Central memory CD4-positive, alpha-beta T cell (primary cell): Measurements from ENCODE around the gene AKIRIN1.
A peak's percentile ranks its signal among the peaks of the same experiment; 100 is the strongest.
"Not testable (repeated sequence)": the region's sequence is repeated elsewhere in the genome, so short reads cannot be mapped to it uniquely, and the experiment has no call there.

Experiments used
- DNase-seq: peaks from one replicate; pipeline ENCODE4 v3.0.0; 2022

Gene AKIRIN1

DNA sequence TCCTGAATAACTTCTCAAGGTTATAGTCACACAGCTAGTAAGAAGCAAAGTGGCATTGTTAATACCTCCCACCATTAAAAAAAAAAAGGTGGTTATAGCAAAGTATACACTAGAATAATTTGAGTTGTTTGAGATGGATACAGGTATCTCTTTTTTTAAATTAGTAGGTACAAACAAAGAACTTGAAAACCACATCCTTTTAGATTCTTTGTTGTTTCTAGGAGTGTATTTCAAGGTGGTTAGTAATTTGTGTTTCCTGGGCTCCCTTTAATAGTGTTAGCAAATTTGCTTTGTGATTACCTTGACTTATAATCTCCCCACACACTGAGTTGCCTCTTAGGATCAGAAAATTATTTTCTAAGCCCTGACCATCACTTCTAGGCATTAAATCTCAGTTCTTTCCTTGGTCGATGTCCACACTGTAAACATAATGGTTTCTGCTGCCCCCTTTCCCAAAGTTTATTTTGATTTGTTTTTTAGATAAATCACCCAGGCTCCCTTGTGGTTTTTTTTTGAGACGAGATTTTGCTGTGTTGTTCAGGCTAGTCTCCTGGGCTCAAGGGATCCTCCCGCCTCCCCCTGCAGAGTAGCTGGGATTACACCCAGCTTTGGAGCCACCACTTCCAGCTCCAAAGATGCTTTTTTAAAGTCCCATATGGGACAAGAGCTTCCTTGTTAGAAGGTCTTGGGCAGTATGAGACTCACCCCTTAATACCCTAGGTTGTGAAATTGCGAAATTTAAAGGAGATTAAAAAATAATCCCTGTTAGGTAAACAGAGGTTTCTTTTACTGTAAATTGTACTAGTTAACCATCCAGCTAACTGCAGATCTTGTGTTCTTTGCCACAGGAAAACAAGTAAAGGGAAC is 6.2 kb downstream of the AKIRIN1 start:
- peak; percentile 58 for DNase-seq

DNA sequence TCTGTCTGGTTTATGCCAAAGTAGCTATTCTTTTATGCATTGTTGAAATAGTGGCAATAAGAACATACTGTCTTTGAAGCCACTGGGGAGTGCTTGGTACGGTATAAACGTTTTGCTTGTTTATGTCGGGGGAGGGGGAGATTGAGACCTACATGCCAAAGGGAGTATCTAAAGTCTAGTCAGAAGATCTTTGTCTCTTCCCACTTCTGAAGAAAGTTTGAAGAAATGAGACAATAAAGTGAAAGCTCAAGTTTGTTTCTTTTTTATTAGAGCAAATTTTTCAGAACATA is 6.8 kb downstream of the AKIRIN1 start:
- DNase-seq: no peak

DNA sequence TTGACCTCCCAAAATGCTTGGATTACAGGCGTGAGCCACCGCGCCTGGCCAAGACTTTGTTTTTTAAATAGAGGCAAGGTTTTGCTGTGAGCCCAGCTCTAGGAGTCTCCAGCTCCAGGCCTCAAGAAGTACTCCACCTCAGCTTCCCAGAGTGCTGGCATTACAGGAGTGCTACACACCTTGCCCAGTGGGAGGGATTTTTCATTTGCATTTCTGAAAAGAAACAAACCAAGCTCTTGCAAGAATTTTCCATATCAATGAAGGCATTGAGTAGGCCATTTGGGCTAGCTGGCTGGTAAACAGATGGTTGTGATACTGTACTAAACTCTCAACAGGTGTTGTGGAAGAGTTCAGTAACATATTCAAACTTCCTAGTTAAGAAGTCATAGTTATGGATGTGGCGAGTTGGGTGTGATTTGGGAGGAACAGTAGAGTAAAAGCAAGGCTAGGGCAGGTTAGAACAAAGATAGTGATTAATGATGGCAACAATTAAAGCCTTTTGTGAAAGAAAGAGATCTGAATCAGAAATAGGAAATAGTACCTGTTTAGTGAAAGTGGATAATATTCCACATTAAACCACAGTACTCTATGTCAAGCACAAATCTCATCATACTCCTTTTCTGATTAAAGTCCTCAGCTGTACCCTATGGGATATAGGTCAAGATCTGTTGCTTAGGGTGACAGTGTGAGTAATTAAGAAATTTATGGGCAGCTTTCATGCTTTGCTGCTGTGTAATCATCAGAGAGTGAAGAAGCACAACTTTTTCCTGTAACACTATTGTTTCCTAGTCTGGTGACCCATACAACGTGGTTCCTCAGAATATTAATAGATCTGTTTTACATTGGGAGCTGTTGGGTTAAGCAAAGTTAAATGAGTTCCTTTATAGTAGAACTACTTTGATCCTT is 10.7 kb downstream of the AKIRIN1 start:
- no peak for DNase-seq

DNA sequence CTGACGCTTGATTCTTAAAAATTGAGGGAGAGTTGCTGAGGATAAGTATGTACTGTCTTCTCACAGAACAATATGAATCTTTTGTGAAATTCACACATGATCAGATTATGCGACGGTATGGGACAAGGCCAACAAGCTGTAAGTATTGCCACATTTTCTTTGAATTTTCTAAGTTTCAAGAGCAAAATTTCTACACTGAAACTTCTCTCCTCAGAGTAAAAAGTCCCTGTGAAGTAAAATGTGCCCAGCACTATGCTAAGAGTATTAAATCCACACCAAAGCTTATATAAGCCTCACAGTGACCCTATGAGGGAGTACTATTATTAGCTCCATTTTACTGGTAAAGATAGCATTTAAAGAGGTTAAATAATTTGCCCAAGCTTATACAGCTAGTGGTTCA is 12.2 kb downstream of the AKIRIN1 start:
- no peak for DNase-seq

DNA sequence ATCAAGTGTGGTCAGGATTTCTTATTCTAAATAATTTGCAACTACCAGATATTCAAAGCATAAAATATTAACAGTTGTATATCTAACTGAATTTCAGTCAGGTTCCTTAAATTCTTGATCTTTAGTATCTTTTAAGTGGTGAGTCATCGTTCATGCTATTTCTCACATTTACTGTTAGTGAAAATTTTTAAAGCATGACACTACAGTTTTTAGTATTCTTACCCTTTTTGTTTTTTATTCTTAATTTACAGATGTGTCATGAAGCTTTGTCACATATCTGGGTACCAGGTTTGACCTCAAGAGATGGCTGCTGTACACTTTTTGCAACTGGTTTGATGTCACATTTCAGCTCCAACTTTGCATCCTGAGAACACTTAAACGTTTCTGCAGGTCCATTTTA is 12.7 kb downstream of the AKIRIN1 start:
- DNase-seq: no peak

DNA sequence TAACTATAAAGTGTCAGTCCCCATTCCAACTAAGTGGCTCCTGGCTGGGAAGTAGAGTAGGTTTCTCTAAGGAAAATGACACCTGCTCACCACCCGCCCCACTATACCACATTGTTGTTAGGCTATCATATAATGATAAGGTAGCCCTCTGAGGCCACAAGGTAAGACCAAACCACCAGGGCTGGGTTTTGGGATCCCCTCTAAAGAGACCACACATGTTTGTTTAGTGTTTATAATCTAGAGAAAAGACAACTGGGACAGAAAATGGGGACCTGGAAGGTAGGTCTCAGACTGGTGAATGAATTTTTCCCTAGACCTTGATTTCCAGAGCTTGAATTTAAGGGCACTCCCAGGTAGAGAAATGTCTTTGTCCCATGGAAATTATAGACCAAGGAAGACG is 15.2 kb downstream of the AKIRIN1 start:
- DNase-seq: no peak

DNA sequence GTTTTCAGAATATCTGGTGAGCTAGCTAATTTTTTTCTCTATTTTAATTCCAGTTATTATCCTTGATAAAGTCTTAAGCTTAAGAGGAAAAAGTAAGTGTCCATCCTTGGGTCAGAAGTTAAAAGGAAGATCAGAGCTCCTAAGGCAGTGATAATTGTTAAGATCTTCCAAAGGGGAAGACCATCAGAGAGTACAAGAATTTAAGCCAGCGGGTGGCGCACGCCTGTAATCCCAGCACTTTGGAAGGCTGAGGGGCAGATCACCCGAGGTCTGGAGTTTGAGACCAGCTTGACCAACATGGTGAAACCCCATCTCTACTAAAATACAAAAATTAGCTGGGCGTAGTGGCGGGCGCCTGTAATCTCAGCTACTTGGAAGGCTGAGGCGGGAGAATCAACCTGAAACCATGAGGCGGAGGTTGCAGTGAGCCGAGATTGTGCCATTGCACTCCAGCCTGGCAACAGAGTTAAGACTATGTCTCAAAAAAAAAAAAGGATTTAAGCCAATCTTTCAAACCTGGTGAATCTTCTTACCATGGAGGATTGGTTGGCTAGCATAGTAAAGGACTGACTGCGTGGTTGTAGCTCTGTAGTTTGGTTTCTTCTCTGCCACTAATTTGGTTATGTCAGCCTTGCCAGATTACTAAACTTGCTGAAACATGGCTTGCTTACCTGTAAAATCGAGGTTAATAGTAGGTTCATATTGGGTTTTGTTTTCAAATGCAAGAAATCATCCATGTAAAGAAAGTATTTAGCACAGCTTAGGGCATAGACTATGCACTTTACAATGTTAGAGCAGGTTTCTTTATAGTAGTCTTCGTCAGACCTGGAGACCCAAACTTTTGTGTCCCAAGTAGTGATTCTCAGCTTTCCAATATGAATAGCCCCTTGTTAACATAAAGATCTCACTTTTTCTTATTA is 15.9 kb downstream of the AKIRIN1 start:
- no peak for DNase-seq

DNA sequence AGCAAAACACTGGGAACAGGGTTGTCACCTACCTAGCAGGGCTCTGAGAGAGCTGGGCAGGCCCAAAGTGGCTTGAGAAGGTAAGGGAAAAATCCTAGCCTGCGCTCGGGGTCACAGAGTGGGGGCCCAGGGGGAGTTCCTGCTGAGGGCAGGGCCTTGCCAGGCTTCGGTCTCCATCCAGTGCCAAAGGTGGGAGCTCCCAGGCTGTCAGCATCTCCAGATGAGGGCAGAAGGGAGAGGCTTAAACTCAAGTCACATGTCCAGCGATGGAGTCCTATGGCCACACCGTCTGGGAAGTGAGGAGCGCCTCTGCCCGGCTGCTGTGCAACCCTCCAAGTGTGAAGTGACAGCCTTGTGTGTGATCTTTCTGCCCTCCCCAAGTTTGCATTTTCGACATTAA is 23.9 kb downstream of the AKIRIN1 start:
- DNase-seq: not testable (repeated sequence)

DNA sequence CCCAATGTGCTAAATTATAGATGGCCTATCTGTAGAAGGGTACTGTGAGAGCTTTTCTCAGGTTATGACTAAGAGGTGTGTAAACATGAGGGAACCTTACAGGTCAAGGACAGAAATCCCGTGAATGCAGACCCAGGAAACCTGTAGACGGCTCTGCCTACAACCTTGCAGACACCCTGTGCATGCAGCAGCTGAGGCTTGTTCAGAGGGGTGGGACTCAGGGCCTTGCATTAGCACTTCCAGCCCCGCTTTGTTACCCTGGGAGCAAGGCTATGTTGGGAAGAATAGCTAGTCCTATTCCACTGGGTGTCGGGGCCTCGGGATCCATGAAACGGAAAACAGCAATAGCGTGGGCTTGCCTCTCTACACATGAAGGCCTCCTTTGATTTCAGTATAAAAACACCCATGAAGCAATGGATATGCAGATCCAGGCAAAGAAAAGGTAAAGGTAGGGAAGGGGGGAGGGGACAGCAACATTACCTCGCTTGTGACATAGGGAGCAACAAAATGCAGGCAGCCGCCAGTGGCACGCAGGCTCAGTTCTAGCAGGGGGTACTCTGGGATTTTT is 25.6 kb downstream of the AKIRIN1 start:
- DNase-seq: no peak

DNA sequence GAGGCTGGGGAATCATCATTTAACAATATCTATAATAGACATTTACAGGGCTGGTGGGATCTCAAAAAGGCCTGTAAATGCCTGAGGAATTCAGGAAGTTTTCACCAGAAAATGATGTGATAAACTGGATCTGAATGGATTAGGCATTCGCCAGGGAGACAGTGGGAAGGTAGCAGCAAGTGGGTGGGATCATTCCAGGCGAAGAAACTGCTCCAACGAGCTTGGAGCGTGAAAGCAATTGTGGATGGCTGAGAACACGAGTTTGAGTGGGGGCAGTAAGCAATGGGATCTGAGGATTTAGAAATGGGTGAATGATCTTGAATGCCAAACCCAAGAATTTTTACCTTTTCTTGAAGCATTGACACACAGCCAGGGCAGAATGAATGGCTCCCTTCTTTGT is 26.2 kb downstream of the AKIRIN1 start:
- no peak for DNase-seq

DNA sequence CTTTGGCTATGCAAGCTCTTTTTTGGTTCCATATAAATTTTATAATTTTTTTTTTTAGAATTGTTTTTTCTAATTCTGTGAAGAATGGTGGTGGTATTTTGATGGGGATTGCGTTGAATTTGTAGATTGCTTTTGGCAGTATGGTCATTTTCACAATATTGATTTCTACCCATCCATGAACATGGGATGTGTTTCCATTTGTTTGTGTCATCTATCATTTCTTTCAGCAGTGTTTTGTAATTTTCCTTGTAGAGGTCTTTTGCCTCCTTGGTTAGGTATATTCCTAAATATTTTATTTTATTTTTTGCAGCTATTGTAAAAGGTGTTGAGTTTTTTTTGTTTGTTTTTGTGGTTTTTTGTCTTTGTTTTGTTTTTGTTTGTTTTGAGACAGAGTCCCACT is 29.4 kb downstream of the AKIRIN1 start:
- DNase-seq: not testable (repeated sequence)

DNA sequence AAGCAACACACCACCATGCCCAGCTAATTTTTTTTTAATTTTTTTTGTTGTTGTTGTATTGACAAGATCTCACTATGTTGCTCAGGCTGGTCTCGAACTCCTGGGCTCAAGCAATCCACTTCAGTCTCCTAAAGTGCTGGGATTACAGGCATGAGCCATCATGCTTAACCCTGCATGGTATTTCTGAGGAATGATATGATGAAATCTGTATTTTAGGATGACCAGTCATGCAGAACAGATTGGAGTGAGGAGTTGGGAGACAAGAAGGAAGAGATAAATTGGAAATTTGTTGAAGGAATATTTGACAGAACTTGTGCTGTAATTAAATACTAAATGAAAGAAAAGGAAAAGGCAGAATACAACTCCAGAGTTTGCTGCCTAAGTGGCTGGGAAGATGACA is 30.4 kb downstream of the AKIRIN1 start:
- DNase-seq: no peak

DNA sequence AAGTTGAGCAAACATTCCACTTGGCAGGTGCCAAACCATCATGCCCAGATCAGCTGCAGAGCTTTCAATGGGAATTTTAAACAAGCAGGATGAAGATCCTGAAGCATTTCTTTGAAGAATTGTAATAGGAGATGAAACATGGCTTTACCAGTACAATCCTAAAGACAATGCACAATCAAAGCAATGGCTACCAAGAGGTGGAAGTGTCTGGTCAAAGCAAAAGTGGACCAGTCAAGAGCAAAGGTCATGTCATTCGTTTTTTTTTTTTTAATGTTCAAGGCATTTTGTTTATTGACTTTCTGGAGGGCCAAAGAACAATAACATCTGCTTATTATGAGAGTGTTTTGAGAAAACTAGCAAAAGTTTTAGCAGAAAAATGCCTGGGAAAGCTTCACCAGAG is 32.1 kb downstream of the AKIRIN1 start:
- DNase-seq: no peak

DNA sequence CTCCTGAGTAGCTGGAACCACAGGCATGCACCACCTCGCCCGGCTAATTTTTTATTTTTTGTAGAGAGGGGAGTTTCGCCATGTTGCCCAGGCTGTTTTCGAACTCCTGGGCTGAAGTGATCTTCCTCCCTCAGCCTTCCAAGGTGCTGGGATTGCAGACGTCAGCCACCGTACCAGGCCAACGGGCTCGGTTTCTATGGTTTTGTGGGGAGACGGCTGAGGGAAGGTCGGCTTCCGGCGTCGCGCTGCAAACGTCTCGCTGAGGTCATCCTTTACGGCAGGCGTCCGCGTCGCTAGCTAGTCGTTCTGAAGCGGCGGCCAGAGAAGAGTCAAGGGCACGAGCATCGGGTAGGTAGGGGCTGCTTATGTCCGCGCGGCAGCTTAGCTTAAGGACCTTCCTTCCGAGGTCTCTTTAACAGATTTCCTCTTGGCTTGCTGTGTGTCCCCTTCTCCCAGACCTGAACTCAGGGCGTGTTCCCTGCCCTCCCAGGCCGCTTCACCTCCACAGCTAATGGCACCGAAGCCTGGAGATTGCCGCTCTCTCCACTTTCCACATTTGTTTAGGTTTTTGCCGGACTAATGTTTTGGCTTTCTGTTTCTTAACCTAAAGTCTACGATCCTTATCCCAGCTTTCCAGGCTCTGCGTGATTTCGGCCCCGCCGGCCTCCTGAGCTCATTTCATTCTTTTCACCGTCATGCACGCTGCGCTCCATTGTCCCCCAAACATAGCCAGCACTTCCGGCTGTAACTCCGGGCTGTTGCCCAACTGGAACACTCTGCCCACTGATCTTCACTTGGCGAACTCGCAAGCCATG is 35.2 kb downstream of the AKIRIN1 start, which contains the start of gene NDUFS5:
TSS of gene NDUFS5 (plus strand) at position 300 of the 815 bp plus-strand sequence. CDS start 2,375 bp downstream, outside the sequence.
- peak; percentile 83 for DNase-seq

DNA sequence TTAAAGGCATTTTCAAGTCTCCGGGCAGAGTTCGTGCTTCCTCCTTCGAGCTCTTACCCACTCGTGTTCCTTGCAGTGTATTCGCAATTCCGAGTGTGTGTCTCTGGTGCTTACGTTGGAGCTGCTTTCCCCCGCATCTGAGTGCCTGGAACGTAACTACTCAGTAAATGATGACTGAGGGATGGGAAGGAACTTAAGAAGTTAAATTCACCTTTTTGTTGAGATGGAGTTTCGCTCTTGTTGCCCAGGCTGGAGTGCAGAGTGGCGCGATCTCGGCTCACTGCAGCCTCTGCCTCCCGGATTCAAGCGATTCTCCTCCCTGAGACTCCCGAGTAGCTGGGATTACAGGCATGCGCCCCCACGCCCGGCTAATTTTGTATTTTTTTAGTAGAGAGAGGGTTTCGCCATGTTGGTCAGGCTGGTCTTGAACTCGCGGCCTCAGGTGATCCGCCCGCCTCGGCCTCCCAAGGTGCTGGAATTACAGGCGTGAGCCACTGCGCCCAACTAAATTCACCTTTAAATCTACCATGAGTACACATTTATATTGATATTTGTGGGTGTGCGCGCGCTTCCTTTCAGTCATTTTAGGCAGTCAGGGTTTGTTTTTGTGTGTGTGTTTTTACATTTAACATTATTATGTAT is 35.9 kb downstream of the AKIRIN1 start:
- no peak for DNase-seq

DNA sequence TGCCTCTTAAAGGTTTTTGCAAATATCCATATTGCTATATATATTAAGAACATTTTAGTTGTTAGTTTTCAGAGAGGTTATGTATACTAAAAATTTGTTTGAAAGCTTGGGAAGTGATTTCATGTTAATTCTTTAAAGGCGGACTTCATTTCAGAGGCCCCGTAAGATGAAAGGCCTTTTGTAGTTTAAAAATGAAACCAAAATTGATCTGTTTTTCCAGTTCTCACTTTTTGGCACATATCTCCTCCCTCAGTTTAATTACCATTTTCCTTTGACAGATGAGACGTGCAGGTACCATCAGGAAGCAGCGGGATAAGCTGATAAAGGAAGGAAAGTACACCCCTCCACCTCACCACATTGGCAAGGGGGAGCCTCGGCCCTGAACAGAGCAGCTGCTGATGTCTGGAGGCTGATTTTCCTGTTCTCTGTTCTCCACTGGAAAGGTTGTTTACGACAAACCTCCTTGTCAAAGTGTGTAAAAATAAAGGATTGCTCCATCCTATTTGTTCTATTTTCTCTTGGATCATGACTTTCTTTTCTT is 43.1 kb downstream of the AKIRIN1 start:
- peak; percentile 16 for DNase-seq

DNA sequence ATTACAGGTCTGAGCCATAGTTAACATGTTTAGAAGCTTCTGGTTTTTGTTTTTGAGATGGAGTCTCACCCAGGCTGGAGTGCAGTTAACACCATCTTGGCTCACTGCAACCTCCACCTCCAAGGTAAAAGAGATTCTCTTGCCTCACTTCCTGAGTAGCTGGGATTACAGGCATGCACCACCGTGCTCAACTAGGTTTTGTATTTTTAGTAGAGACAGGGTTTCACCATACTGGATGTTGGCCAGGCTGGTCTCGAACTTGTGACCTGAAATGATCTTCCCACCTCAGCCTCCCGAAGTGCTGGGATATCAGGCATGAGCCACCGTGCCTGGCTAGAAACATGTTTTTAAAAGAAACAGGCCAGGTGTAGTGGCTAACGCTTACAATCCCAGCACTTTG is 45.6 kb downstream of the AKIRIN1 start:
- DNase-seq: no peak

DNA sequence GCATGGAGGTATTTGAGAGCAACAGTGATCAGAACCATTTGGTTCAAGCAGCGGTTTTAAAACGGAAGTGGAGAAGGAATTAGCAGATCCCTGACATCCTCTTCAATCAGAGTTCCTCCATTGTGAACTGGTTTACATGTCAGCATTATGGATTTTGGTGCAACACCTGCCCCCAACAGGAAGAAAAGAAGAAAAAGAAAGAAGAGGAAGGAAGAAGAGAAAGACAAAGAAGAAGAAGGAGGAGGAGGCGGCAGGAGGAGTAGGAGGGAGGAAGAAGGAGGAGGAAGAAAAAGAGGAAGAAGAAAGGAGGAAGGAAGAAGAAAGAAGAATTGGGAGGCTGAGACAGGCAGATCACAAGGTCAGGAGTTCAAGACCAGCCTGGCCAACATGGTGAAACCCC is 52.4 kb downstream of the AKIRIN1 start:
- no peak for DNase-seq

DNA sequence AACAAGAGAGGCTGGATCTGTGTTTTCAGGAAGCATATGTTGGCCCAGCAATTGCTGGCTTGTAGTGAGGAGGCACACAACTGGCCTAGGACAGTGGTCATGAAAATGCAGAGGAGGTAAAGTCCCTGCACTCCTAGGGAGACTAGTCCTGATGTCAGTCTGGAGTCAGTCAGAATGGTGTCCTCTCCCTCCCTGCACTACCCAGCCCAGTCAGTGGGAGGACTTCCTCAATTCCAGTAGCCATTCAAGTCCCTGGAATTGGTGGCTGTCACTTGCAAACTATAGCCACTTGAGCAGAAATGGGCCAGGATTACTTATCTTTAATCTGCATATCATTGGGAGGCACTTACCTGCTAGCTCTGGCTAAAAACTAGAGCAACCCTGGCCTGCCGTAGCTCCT is 53.7 kb downstream of the AKIRIN1 start:
- DNase-seq: no peak

DNA sequence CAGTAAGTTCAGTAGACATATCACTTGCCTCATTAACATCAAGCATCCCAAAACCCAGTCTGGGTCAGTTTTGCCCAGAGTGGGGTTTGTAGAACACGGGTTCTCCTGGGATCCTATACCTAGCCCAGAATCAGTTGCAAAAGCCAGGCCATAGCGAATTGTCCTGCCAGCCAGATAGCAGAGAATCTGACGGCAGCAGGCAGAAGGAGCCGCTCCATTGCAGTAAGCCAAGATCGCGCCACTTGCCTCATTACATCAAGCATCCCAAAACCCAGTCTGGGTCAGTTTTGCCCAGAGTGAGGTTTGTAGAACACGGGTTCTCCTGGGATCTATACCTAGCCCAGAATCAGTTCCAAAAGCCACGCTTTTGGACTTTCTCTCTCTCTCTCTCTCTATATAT is 54.2 kb downstream of the AKIRIN1 start:
- no peak for DNase-seq
